ENCODE results near the gene LIN28B.

The LIN28B gene

GRCh38 chr6:105015482-105015881, 58.6 kb downstream of the LIN28B start:
- DNase-seq: no peak

- no peak for DNase-seq
Observed at GRCh38 chr6:105019285-105019684, 62.4 kb downstream of the LIN28B start.

GRCh38 chr6:105021399-105021798, 64.5 kb downstream of the LIN28B start:
- no peak for DNase-seq

- DNase-seq: no peak
Observed at GRCh38 chr6:105022416-105022815, 65.5 kb downstream of the LIN28B start.

- DNase-seq: no peak
Observed at GRCh38 chr6:105024803-105025202, 67.9 kb downstream of the LIN28B start.

- DNase-seq: no peak
Observed at GRCh38 chr6:105028898-105029297, 72.0 kb downstream of the LIN28B start.

- DNase-seq: no peak
Observed at GRCh38 chr6:105029581-105029980, 72.7 kb downstream of the LIN28B start.

- DNase-seq: no peak
Observed at GRCh38 chr6:105034470-105034869, 77.6 kb downstream of the LIN28B start.

- DNase-seq: no peak
Observed at GRCh38 chr6:105035299-105035698, 78.4 kb downstream of the LIN28B start.

GRCh38 chr6:105036351-105036750, 79.4 kb downstream of the LIN28B start:
- no peak for DNase-seq

- DNase-seq: no peak
Observed at GRCh38 chr6:105038259-105038658, 81.4 kb downstream of the LIN28B start.

- DNase-seq: no peak
Observed at GRCh38 chr6:105041880-105042279, 85.0 kb downstream of the LIN28B start.

- DNase-seq: no peak
Observed at GRCh38 chr6:105042648-105043047, 85.7 kb downstream of the LIN28B start.

- DNase-seq: no peak
Observed at GRCh38 chr6:105043979-105044378, 87.1 kb downstream of the LIN28B start.

GRCh38 chr6:105045526-105045925, 88.6 kb downstream of the LIN28B start:
- no peak for DNase-seq

- DNase-seq: no peak
Observed at GRCh38 chr6:105051941-105052471, 95.1 kb downstream of the LIN28B start.

- DNase-seq: no peak
Observed at GRCh38 chr6:105056646-105057045, 99.7 kb downstream of the LIN28B start.

- no peak for DNase-seq
Observed at GRCh38 chr6:105057160-105057559, 100.3 kb downstream of the LIN28B start.

- no peak for DNase-seq
Observed at GRCh38 chr6:105058316-105058715, 101.4 kb downstream of the LIN28B start.

- DNase-seq: no peak
Observed at GRCh38 chr6:105058846-105059245, 101.9 kb downstream of the LIN28B start.

GRCh38 chr6:105066233-105066632, 109.3 kb downstream of the LIN28B start:
- DNase-seq: no peak

- no peak for DNase-seq
Observed at GRCh38 chr6:105066836-105067235, 109.9 kb downstream of the LIN28B start.

GRCh38 chr6:105067329-105067728, 110.4 kb downstream of the LIN28B start:
- no peak for DNase-seq

- no peak for DNase-seq
Observed at GRCh38 chr6:105068407-105068806, 111.5 kb downstream of the LIN28B start.

GRCh38 chr6:105069821-105070445, 113.0 kb downstream of the LIN28B start:
- DNase-seq: no peak
